ENCODE data around the gene CIAO2B.

The CIAO2B gene

DNA sequence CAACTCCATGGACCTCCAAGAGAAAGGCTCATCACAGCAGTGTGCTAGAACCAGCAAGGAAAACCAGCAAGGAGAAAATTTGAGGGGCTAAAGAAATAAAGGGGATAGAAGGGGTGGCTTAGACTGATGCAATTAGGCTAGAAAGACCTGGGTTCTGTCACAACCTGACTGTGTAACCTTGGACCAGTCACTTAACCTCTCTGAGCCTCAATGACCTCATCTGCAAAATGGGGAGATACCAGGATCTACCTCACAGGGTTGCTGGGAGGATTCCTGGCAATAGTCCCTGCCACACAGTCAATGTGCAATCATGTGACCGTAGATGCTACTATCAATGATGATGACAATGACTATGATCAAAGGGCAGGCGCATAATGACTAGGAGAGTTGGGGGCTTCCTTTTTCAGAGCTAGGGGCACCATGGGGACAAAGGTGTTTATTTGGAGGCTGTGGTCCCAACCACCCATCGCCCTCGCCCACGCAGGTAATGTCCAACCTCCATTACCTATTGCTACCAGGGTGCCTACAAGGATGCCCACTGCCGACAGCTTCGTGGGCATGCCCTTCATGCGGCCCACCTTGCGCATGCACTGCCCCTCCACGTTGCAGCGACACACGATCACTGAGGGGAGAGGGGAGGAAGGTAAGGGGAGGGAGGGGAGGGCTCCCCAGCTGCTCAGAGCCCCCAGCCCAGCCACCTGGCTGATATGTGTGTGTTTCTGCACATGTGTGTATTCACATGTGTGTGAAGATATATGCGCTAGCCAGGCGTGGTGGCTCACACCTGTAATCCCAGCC is 25.2 kb downstream of the CIAO2B start:
- in situ Hi-C loops (cut with HindIII; ENCODE audit: low sequenced_read_pairs), result no loop called here
- TF ChIP-seq, protein P1, sequence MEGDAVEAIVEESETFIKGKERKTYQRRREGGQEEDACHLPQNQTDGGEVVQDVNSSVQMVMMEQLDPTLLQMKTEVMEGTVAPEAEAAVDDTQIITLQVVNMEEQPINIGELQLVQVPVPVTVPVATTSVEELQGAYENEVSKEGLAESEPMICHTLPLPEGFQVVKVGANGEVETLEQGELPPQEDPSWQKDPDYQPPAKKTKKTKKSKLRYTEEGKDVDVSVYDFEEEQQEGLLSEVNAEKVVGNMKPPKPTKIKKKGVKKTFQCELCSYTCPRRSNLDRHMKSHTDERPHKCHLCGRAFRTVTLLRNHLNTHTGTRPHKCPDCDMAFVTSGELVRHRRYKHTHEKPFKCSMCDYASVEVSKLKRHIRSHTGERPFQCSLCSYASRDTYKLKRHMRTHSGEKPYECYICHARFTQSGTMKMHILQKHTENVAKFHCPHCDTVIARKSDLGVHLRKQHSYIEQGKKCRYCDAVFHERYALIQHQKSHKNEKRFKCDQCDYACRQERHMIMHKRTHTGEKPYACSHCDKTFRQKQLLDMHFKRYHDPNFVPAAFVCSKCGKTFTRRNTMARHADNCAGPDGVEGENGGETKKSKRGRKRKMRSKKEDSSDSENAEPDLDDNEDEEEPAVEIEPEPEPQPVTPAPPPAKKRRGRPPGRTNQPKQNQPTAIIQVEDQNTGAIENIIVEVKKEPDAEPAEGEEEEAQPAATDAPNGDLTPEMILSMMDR (IDR thresholded peaks at IDR 0.05; ENCODE audit: low read depth, low read length, missing control alignments), result no peak
- no peak for DNase-seq (ENCODE audit: low read depth)
- no peak overlapping the region for H3K4me3 ChIP-seq (ENCODE audit: low read depth, low read length)

- no peak overlapping the region for H3K4me3 ChIP-seq (ENCODE audit: low read depth, low read length)
- TF ChIP-seq, protein P1 (IDR thresholded peaks at IDR 0.05; ENCODE audit: low read depth, low read length, missing control alignments), result no peak
- in situ Hi-C loops (cut with HindIII; ENCODE audit: low sequenced_read_pairs), result no loop called here
- DNase-seq (ENCODE audit: low read depth), result no peak
Observed at GRCh38 chr16:66908116-66908515, 26.1 kb downstream of the CIAO2B start.

GRCh38 chr16:66906916-66907836 is 27.0 kb downstream of the CIAO2B start:
- H3K4me3 ChIP-seq (ENCODE audit: low read depth, low read length), result no peak overlapping the region
- no peak for DNase-seq (ENCODE audit: low read depth)
- TF ChIP-seq, protein P1 (IDR thresholded peaks at IDR 0.05; ENCODE audit: low read depth, low read length, missing control alignments), result no peak
- in situ Hi-C loops (cut with HindIII; ENCODE audit: low sequenced_read_pairs), result no loop called here

DNA sequence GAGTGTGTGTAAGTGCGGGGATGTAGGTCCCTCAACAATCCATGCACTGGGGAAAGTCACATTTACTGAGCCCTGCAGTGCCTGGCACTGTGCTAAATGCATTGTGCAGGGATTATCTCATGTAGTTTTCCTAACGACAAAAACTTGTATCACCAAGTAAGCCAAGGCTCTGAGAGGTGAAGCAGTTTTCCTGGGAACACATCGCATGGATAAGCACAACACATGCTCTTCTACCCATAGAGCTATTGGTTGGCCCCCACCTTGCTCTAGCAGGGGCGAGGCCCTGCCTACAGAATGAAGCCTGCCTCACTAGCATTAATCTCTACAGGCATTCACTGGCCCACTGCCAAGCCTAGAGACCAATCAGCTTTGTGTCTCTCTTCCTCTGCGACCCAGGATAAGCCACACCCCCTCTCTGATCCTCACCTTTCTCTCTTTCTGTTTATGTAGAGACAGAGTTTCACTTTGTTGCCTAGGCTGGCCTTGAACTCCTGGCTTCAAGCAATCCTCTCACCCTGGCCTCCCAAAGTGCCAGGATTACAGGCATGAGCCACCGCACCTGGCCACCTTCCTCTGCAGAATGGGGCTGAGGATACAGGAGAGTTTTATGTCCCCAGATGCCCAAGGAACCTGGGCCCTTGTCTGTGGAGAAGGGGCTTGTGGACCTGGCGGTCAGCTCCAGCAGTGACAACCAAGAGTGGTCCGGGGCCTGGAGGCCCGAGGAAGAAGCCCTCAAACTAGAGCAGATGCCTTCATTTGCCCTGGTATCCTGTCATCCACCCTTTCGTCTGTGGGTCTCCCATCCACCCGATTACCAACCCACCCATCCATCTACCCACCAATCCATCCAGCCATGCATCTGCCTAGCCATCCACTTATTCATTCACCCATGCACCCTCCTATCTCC is 28.3 kb downstream of the CIAO2B start:
- no peak overlapping the region for H3K4me3 ChIP-seq (ENCODE audit: low read depth, low read length)
- no peak for DNase-seq (ENCODE audit: low read depth)
- TF ChIP-seq, protein P1 (IDR thresholded peaks at IDR 0.05; ENCODE audit: low read depth, low read length, missing control alignments), result no peak
- in situ Hi-C loops (cut with HindIII; ENCODE audit: low sequenced_read_pairs), result no loop called here

DNA sequence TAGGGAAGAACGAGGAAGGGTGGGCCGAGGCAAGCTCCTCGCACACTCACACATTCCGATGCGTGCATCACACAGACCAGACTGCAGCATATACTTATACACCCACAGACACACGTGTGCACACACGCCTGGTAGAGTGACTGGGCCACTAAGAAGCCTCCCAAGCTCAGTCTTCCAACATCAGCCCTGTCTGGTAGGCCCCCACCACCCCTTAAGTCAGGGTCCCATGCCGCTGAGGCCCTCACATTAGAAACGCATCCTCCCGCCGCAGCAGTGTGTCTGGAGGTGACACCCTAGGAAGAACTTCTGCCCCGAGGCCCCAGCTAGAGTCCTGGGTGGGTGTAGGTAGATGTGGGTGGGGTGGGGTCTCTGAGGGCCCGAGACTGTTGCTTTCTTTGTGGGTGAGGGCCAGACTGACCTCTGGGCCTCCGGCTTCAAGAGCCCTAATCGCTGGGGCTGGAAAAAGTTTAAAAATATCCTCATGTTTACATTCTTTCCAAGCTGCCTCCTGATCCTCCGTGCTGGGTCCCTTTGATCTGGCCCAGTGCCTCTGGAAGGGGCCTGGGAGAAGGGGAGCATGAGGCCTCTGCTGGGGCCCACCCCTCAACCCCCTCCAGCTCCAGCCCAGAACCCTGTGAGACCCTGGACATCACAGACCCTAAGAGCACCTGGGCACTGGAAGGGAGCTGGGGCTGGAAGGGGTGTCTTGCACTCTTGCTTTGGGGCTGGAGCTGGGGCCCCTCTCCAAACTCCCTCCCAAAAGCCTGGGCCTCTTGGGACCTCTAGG is 29.2 kb downstream of the CIAO2B start:
- DNase-seq (ENCODE audit: low read depth), result no peak
- TF ChIP-seq, protein P1 (IDR thresholded peaks at IDR 0.05; ENCODE audit: low read depth, low read length, missing control alignments), result no peak
- in situ Hi-C loops (cut with HindIII; ENCODE audit: low sequenced_read_pairs), result no loop called here
- H3K4me3 ChIP-seq (ENCODE audit: low read depth, low read length), result no peak overlapping the region

Data from astrocyte of the cerebellum (primary cell).